22Rv1 (cell line): ENCODE measurements around the gene NUB1.
A peak's percentile ranks its signal among the peaks of the same experiment; 100 is the strongest.

Experiments
- H3K27ac ChIP-seq: fragments of 450-650 bp; 2 replicates; pipeline ENCODE4 v1.5.1; 2017
- CTCF ChIP-seq: fragments of 450-650 bp; IDR thresholded peaks from 2 replicates; pipeline ENCODE4 v1.5.1; 2017; ENCODE audit warnings: mild to moderate bottlenecking
- ZFX ChIP-seq: fragments of 450-650 bp; IDR thresholded peaks from 2 replicates; pipeline ENCODE4 v1.6.1; 2017; ENCODE audit warnings: antibody characterized with exemption, borderline replicate concordance

Gene NUB1

GRCh38 chr7:151341357-151342101, at the start of gene NUB1:
Gene NUB1 (plus strand): TSS chr7:151341812. CDS start chr7:151345350, 3,538 bp downstream.
- H3K27ac ChIP-seq = peak within 1 kb of the TSS; percentile 58
- no peak for TF ChIP-seq CTCF
- TF ChIP-seq ZFX = no peak

GRCh38 chr7:151292850-151293249, 48.8 kb upstream of the NUB1 start:
- no peak overlapping the region for H3K27ac ChIP-seq
- TF ChIP-seq ZFX = no peak

GRCh38 chr7:151296202-151296992, 45.2 kb upstream of the NUB1 start:
- H3K27ac ChIP-seq = no peak overlapping the region
- TF ChIP-seq CTCF = no peak
- no peak for TF ChIP-seq ZFX

- TF ChIP-seq ZFX = no peak
- TF ChIP-seq CTCF = no peak
- H3K27ac ChIP-seq = no peak overlapping the region
Observed at GRCh38 chr7:151298765-151299164, 42.8 kb upstream of the NUB1 start.

- TF ChIP-seq ZFX (no peak), CTCF (no peak)
- H3K27ac ChIP-seq = no peak overlapping the region
Observed at GRCh38 chr7:151299530-151299929, 42.1 kb upstream of the NUB1 start.

GRCh38 chr7:151299940-151300645, 41.5 kb upstream of the NUB1 start:
- no peak overlapping the region for H3K27ac ChIP-seq
- TF ChIP-seq CTCF (no peak), ZFX (no peak)
